Activated CD4-positive, alpha-beta T cell treated with anti-CD3 and anti-CD28 coated beads, Interleukin-2, amount 10 ng/mL, durations not matched to agents 7 days and 5 days (primary cell): ENCODE results near the gene MAD1L1. TPM values are rescaled to one million over a fixed set of nuclear protein-coding genes. Genes with fewer than 3 reads are reported as not detected.
A peak's percentile ranks its signal among the peaks of the same experiment; 100 is the strongest.

Experiments used
- CTCF ChIA-PET: fragments of 350-600 bp; sonication (Branson Sonifier 250); formaldehyde crosslinking; loops from one replicate; lab custom pipeline; 2021; ENCODE audit warnings: antibody characterized with exemption; lab: Charles Lee
- POLR2A ChIA-PET: fragments of 350-600 bp; sonication (Branson Sonifier 250); formaldehyde crosslinking; loops from one replicate; lab custom pipeline; 2021; ENCODE audit warnings: antibody characterized with exemption; lab: Charles Lee
- DNase-seq: peaks from one replicate; pipeline ENCODE4 v3.0.0-alpha.2; 2020
- H3K27ac Mint-ChIP-seq: one replicate; pipeline ENCODE4 v1.8.0; 2021; ENCODE audit warnings: mild to moderate bottlenecking, moderate library complexity, mixed read lengths
- H3K27me3 Mint-ChIP-seq: one replicate; pipeline ENCODE4 v1.8.0; 2021; ENCODE audit warnings: mixed read lengths
- H3K36me3 Mint-ChIP-seq: one replicate; pipeline ENCODE4 v1.8.0; 2021; ENCODE audit warnings: low read depth, mixed read lengths
- H3K4me1 Mint-ChIP-seq: one replicate; pipeline ENCODE4 v1.8.0; 2021; ENCODE audit warnings: mixed read lengths
- H3K4me3 Mint-ChIP-seq: one replicate; pipeline ENCODE4 v1.8.0; 2021; ENCODE audit warnings: mild to moderate bottlenecking, moderate library complexity, mixed read lengths
- H3K9me3 Mint-ChIP-seq: one replicate; pipeline ENCODE4 v1.8.0; 2021; ENCODE audit warnings: mixed read lengths
- total RNA-seq, 2 experiments: library from RNA; stranded (reverse); gene quantifications; one replicate each; pipeline ENCODE4 v1.2.3, GENCODE V29; 2021

Gene MAD1L1
- total RNA-seq, 2 experiments from 2014 or later, result 125 to 127 TPM

DNA sequence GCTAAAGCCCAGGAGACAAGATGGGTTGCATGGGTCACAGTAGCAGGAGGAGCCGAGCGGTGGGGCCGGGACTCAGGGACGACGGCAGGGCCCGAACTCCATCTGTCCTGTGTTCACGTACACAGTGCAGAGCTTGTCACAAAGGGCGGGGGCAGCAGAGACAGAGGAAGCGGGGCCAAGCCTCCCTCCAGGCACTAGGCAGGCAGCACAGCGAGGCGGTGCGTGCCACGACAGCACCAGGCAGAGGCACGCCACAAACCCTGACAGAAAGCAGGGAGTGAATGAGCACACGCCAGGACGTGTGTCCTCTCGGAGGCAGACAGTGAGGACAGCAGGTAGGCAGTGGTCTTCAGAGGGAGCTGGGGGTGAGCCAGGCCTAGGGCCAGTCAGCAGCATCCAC, 177.8 kb downstream of the MAD1L1 start:
- H3K27me3 Mint-ChIP-seq, result no peaks in the 10 kb centered on the region
- peaks cover 7% of the 10 kb centered on the region for H3K4me1 Mint-ChIP-seq
- no peak overlapping the region for H3K4me3 Mint-ChIP-seq
- POLR2A ChIA-PET, result no interaction called here
- H3K27ac Mint-ChIP-seq, result no peak overlapping the region
- DNase-seq, result no peak
- CTCF ChIA-PET, result interaction anchor here (1.1 to 1.2 kb wide), 4 partner anchors 13 to 103 kb away, joined by 3 to 5 read pairs (median 3); no protein-coding TSS in a partner anchor
- H3K36me3 Mint-ChIP-seq, result peaks cover 4% of the 10 kb centered on the region
- peaks cover 5% of the 10 kb centered on the region for H3K9me3 Mint-ChIP-seq

DNA sequence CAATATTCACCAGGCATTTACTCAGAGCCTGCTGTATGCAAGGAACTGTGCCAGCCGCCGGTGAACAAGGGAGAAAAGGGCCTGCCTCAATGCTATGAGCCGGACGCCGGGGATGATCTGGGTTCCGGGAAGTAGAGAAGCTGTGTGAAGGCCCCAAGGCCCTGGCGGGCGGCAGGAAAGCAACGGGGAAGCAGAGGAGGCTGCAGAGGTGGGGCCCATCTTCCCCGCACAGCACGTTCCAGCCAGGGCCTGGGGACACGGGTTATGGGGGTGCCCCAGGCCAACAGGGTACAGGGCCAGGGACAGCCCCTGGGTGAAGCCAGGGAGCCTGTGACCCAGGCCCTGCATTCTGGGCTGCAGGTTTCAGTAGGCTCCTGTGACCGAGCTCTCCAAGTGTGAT, 179.3 kb downstream of the MAD1L1 start:
- peaks cover 7% of the 10 kb centered on the region for H3K4me1 Mint-ChIP-seq
- no peaks in the 10 kb centered on the region for H3K27me3 Mint-ChIP-seq
- H3K36me3 Mint-ChIP-seq, result no peaks in the 10 kb centered on the region
- H3K27ac Mint-ChIP-seq, result no peak overlapping the region
- no peak overlapping the region for H3K4me3 Mint-ChIP-seq
- H3K9me3 Mint-ChIP-seq, result no peaks in the 10 kb centered on the region
- no peak for DNase-seq
- POLR2A ChIA-PET, result no interaction called here
- CTCF ChIA-PET, result no interaction called here

DNA sequence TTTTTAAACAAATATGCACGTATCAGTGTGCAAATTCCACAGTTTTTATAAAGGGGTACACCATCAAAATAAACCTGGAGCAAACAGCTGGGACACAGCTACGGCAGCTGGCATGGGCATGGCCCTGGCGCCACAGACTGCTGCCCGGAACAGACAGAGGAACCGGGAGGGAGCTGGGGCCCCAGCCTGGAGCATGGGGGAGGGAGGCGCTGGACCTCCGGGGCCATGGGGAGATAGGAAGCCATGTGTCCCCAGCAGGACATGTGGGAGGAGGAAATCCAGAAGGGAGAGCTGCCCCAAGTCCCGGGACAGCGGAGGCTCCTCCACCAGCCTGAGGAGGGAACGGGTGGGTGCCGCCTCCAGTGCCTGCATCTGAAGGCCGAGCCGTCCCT, 180.1 kb downstream of the MAD1L1 start:
- Mint-ChIP-seq H3K9me3 (no peaks in the 10 kb centered on the region), H3K27me3 (no peaks in the 10 kb centered on the region), H3K4me3 (no peak overlapping the region), H3K36me3 (no peaks in the 10 kb centered on the region), H3K4me1 (peaks cover 9% of the 10 kb centered on the region), H3K27ac (no peak overlapping the region)
- no peak for DNase-seq
- ChIA-PET CTCF (no interaction called here), POLR2A (no interaction called here)

DNA sequence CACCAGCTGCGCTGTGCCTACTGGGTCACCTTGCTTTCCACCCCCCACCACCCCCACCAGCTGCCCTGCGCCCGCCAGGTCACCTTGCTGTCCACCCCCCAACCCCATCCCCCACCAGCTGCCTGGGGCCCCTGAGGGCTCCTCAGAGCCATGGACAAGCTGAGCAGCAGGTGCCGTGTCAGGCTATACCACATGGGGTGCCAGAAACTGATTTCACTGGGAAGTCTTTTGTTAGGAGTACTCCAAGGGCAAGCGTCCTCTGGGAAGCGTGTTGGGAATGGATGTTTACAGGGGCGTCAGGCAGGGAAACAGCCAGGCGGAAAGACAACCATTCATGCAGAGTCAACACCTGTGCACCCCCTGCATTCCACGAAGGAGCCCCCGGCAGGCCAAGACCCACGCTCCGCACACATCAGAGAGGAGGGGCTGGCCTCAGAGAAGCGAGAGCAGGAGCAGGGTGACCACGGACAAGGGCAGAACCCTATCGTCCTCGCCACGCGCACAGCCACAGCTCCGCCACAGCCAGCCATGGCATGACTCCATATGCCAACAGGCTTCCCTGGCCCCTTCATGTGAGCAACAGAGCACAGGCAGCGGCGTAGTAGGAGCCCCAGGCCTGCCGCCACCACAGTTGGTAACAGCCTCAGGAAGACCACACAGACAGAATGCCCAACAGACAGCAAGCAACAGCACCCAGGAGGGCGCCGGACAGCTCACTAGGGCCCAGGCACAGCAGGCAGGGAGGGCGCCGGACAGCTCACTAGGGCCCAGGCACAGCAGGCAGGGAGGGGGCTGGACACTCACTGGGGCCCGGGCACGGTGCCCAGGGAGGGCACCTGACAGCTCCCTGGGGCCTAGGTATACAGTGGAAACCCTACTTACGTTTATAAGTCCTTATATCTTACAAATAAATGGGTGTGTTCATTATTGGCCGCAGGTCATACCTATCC, 180.8 kb downstream of the MAD1L1 start:
- H3K4me3 Mint-ChIP-seq, result no peak overlapping the region
- no peaks in the 10 kb centered on the region for H3K36me3 Mint-ChIP-seq
- CTCF ChIA-PET, result no interaction called here
- no peaks in the 10 kb centered on the region for H3K9me3 Mint-ChIP-seq
- no peak for DNase-seq
- peaks cover 10% of the 10 kb centered on the region for H3K4me1 Mint-ChIP-seq
- POLR2A ChIA-PET, result no interaction called here
- no peaks in the 10 kb centered on the region for H3K27me3 Mint-ChIP-seq
- no peak overlapping the region for H3K27ac Mint-ChIP-seq

DNA sequence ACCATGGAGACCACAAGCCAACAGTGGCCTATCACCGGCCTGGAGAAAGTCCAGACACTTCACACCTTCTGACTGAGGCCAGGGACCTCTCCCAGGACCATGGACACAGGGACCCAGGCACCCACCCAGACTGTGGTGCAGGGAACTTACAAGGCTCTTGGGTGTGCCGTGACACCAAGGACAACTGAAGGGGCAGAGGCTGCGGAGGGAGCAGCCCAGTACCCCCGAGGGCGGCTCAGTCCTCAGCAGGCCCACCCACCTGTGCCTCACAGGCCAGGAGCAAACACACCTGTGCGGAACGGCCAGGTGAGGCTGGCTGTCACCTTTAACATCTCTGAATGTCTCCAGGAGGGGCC, 182.3 kb downstream of the MAD1L1 start:
- Mint-ChIP-seq H3K36me3 (no peaks in the 10 kb centered on the region), H3K27me3 (no peaks in the 10 kb centered on the region), H3K9me3 (no peaks in the 10 kb centered on the region), H3K27ac (no peak overlapping the region), H3K4me1 (peaks cover 10% of the 10 kb centered on the region), H3K4me3 (no peak overlapping the region)
- CTCF ChIA-PET, result no interaction called here
- no peak for DNase-seq
- POLR2A ChIA-PET, result no interaction called here

DNA sequence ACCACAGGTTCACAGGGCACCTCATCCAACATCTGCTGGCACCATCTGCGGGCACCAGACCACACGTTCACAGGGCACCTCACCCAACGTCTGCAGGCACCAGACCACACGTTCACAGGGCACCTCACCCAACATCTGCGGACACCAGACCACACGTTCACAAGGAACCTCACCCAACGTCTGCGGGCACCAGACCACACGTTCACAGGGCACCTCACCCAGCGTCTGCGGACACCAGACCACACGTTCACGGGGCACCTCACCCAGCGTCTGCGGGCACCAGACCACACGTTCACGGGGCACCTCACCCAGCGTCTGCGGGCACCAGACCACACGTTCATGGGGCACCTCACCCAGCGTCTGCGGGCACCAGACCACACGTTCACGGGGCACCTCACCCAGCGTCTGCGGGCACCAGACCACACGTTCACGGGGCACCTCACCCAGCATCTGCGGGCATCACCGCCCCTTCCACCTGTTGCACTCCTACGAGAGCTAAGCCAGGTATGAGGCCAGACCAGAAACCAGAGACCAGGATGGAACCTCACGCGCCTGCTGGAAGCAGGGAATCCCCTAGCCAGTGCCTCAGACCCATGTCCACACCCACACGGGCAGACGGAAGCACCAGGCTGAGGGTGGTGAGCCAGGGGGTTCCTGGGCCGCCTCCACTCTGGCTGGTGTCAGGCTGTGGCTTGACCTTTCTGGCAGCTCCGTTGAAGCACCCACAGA, 182.8 kb downstream of the MAD1L1 start:
- POLR2A ChIA-PET, result no interaction called here
- CTCF ChIA-PET, result no interaction called here
- no peak for DNase-seq

DNA sequence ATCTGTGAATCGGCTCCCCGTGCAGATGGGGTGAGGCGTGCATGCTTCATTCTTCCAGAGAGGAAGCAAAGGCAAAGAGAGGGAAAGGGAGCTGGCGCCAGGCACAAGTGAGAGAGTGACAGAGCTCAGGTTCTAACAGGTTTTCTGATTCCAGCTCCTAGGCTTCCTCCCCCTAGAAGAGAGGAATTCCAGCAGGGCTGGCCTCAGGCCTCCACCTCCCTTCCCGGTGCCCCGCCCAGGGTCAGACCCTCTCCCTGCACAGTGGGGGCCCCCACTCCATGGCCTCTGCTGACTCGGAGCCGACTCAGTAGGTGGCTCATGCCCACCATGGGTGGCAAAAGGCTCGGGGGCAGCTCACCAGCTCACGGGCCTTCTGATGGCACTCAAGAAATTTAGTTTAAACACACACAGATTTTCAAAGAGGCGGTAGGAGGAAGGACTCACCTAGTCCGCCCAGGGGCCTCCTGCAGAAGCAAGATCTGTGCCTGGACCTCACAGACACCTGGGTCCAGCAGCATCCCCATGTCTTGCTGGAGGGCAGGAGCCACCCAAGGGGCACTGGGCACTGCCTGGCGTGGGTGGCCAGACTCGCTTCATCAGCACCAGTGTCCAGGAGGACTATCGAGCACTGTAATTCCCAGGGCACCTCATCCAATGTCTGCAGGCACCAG, 183.5 kb downstream of the MAD1L1 start:
- CTCF ChIA-PET, result interaction anchor here (1.4 kb wide), 1 partner anchor 14 kb away, joined by 3 read pairs; no protein-coding TSS in a partner anchor
- DNase-seq, result no peak
- Mint-ChIP-seq H3K27me3 (no peaks in the 10 kb centered on the region), H3K36me3 (no peaks in the 10 kb centered on the region), H3K4me1 (peaks cover 10% of the 10 kb centered on the region), H3K27ac (no peak overlapping the region), H3K9me3 (no peaks in the 10 kb centered on the region), H3K4me3 (no peak overlapping the region)
- POLR2A ChIA-PET, result no interaction called here

More for the DNA sequence above, 182.8 kb downstream of the MAD1L1 start:
- Mint-ChIP-seq H3K27me3 (no peaks in the 10 kb centered on the region), H3K9me3 (no peaks in the 10 kb centered on the region), H3K27ac (no peak overlapping the region), H3K4me3 (no peak overlapping the region), H3K4me1 (peaks cover 10% of the 10 kb centered on the region), H3K36me3 (no peaks in the 10 kb centered on the region)

DNA sequence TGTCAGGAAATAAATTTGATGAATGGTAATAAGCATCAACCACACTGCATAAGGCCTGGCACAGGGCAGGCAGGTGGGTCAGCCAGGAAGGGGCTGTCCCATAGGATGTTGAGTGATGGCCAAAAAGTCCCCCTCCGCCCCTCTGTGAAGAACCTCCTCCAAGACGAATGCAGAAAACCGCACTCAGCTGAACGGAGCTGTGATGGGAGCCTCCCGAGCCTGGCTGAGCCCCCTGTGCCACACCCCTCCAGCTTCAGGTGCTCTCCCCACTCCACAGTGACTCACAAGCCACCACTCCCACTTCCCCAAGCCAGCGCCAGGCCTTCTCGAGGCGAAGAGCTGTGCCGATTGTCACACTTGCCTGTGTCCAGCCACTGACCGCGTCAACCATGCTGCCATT, 184.2 kb downstream of the MAD1L1 start:
- ChIA-PET CTCF (interaction anchor here (1.4 kb wide), 1 partner anchor 15 kb away, joined by 3 read pairs; no protein-coding TSS in a partner anchor), POLR2A (no interaction called here)
- Mint-ChIP-seq H3K27me3 (no peaks in the 10 kb centered on the region), H3K4me3 (no peak overlapping the region), H3K36me3 (no peaks in the 10 kb centered on the region), H3K4me1 (peaks cover 10% of the 10 kb centered on the region), H3K27ac (peak overlapping the region; percentile 46), H3K9me3 (no peaks in the 10 kb centered on the region)
- DNase-seq, result no peak

DNA sequence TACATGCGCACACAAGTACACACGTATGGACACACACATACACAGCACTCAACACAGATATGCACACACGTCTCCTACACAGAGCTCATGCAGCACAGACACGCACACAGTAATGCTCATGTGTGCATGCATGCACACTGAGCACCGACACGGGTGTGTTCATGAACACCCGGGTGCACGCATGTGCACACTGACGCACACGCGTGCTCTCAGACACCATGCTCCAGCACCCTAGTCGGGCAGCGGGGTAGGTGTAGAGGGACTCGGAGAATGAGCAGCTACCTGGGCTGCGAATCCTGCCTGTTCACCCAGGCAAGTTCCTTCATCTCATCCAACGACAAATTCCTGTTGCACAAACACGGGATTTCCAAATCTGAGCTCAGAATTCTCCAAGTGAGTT, 184.7 kb downstream of the MAD1L1 start:
- no peak overlapping the region for H3K4me3 Mint-ChIP-seq
- ChIA-PET POLR2A (no interaction called here), CTCF (interaction anchor here (1.3 to 1.4 kb wide), 2 partner anchors 9 to 15 kb away, joined by 3 to 4 read pairs; no protein-coding TSS in a partner anchor)
- H3K9me3 Mint-ChIP-seq, result no peaks in the 10 kb centered on the region
- no peak overlapping the region for H3K27ac Mint-ChIP-seq
- no peaks in the 10 kb centered on the region for H3K27me3 Mint-ChIP-seq
- DNase-seq, result no peak
- H3K4me1 Mint-ChIP-seq, result peaks cover 10% of the 10 kb centered on the region
- H3K36me3 Mint-ChIP-seq, result peaks cover 1% of the 10 kb centered on the region

DNA sequence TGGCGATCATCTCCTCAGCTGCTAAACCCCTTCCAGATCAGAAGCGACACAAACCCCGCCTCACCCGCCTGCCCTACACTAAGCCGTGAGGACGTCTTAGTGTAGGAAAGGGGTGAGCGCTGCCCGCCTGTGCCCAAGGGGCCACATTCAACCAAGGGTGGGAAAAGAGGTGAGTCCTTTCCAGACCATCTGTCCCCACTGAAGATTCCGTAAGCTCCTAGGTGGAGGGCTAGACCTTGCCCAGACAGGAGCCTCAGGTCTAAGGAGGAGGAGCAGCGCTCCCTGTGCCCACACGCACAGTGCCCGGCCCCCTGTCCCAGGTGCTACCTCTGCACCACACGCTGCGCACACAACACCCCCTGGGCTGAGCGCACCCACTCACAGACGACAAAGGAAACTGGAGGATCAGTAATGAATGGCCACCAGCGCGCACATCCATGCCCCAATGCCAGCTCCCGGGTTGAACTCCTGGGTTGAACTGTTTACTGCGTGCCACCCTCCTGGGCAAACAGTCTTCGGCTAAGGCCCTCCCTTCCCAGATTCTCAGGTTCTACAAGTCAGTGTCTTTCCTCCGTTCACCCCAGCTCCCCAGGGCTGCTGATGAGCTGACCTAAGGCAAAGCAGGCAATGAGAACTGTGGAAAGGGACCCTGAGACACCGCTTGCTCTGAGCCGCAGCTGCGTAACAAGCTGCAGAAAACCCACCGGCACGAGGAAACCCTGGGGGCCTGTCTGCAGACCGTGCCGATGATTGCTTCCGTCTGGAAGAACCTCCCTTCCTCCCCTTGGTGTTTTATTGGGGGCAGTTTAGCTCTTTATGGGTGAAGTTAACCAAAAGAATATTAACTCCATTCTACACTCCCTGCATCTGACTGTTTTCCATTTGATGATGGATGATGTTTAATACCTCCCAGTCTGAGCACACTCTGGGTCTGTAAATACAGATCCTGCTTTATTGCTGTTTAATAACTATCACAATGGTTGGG, 185.9 kb downstream of the MAD1L1 start:
- Mint-ChIP-seq H3K27ac (no peak overlapping the region), H3K27me3 (no peaks in the 10 kb centered on the region), H3K36me3 (peaks cover 5% of the 10 kb centered on the region), H3K9me3 (peaks cover 2% of the 10 kb centered on the region), H3K4me1 (peaks cover 14% of the 10 kb centered on the region), H3K4me3 (no peak overlapping the region)
- ChIA-PET CTCF (interaction anchor here (1.3 kb wide), 1 partner anchor 10 kb away, joined by 4 read pairs; no protein-coding TSS in a partner anchor), POLR2A (no interaction called here)
- no peak for DNase-seq

DNA sequence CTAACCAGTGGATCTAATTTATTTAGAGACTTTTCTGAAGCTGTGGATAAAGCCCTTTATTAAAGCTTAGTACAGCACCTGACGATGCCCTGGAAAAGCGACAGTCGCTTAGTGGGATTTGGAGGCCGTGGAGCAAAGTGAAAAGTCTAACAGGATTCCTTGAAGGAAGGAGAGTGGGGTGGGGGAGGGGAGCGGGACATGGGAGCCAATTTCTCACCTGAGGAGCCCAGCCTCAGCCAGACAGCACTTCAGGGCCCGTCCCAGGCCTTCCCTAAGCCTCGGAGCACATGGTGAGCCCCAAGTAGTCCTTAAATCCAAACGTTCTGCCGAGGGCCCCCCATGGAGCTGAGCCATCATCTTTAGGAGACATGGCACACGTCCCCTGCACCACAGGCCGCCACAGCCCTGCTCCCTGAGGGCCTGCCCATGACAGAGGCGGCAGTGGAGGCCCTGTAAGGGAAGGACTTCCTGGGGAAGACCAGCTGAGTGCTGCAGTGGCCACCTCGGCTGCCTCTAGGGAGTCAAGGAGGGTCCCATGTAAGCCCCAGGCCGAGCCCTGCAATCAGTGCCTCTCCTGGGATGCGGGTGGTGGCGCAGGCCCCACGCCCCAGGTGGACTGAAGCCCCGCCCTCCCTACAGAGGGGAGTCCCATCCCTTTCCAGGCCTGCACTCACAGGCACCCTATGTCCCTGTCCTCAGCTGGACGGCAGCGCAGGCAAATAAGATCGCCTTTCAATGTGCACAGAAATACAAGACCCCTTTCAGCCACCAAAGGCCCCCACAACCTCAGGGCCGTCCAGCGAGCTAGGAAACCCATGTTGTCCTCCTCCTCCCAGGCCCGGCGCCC, 187.0 kb downstream of the MAD1L1 start:
- H3K4me3 Mint-ChIP-seq, result no peak overlapping the region
- H3K36me3 Mint-ChIP-seq, result peaks cover 6% of the 10 kb centered on the region
- POLR2A ChIA-PET, result no interaction called here
- no peak overlapping the region for H3K27ac Mint-ChIP-seq
- H3K9me3 Mint-ChIP-seq, result peaks cover 2% of the 10 kb centered on the region
- no peak for DNase-seq
- no peaks in the 10 kb centered on the region for H3K27me3 Mint-ChIP-seq
- peaks cover 22% of the 10 kb centered on the region for H3K4me1 Mint-ChIP-seq
- CTCF ChIA-PET, result interaction anchor here (0.6 kb wide), 1 partner anchor 166 kb away, joined by 3 read pairs; no protein-coding TSS in a partner anchor
